NK-92 (cell line): Measurements from ENCODE around the gene JADE2.
"Not testable (repeated sequence)": the region's sequence is repeated elsewhere in the genome, so short reads cannot be mapped to it uniquely, and the experiment has no call there.

Experiments
- DNase-seq: peaks from one replicate; lab custom pipeline; 2025; ENCODE audit not compliant: unreplicated experiment; lab: John Stamatoyannopoulos, UW

Gene JADE2

GRCh38 chr5:134550271-134551214 lies 25.1 kb downstream of the JADE2 start:
- no peak for DNase-seq

DNA sequence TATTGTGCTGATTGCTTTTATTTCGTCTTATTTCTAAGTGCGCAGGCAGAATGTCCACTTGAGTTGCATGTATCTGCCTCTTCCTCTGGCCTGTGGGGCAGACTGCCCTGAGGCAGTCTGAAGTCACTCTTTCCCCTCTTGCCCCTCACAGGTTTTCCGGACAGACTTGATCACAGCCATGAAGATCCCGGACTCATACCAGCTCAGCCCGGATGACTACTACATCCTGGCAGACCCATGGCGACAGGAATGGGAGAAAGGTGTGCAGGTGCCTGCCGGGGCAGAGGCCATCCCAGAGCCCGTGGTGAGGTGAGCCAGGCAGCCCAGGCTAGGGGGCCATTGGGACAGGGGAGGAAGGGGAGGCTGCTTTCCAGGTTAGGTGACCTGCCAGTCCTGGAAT lies 26.4 kb downstream of the JADE2 start:
- no peak for DNase-seq

GRCh38 chr5:134552301-134552700 lies 26.8 kb downstream of the JADE2 start:
- no peak for DNase-seq

GRCh38 chr5:134552716-134553115 lies 27.2 kb downstream of the JADE2 start:
- not testable (repeated sequence) for DNase-seq

- DNase-seq: no peak
Measured at GRCh38 chr5:134553821-134554267, 28.4 kb downstream of the JADE2 start.

- DNase-seq: no peak
Measured at GRCh38 chr5:134554319-134555222, 29.1 kb downstream of the JADE2 start.

- DNase-seq: no peak
Measured at GRCh38 chr5:134555223-134555889, 29.9 kb downstream of the JADE2 start.

DNA sequence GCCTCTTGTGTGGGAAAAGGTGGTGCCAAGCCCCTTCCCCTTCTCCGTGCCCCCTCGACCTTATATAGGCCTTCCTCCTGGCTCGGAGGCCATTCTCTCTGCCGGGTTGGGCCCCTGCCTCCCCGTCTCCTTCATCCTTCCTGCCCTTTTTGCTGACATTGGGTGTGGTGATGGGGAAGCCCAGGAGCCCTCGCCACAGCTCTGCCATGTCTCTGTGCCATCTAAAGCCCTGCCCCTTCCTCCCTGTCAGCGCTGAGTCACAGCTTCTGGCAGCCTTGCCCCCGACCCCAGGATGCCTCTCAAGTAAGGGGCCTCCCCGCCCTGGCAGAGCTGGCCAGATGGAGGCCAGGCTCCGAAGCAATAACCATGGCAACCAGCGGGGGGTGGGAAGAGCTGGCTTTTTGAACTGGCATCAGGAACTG lies 30.4 kb downstream of the JADE2 start:
- no peak for DNase-seq

- not testable (repeated sequence) for DNase-seq
Measured at GRCh38 chr5:134556588-134556987, 31.1 kb downstream of the JADE2 start.

DNA sequence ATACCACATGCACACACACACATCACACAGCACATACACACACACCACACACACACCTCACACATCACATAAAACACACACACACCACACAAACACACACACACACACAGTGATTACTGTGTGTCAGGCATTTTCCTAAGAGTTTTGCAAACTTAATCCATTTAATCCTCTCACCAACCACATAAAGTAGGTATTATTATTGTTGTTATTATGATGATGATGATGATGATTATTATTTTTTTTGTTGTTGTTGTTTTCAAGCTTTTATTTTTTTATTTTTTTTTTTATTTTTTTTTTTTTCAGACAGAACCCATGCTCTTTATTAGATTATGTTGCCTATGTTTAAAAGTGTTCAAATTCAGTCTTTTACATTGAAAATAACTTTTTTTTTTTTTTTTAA lies 31.5 kb downstream of the JADE2 start:
- DNase-seq: no peak

- DNase-seq: no peak
Measured at GRCh38 chr5:134559672-134560071, 34.2 kb downstream of the JADE2 start.

GRCh38 chr5:134560698-134561097 lies 35.2 kb downstream of the JADE2 start:
- DNase-seq: no peak

- DNase-seq: no peak
Measured at GRCh38 chr5:134561871-134562296, 36.4 kb downstream of the JADE2 start.

DNA sequence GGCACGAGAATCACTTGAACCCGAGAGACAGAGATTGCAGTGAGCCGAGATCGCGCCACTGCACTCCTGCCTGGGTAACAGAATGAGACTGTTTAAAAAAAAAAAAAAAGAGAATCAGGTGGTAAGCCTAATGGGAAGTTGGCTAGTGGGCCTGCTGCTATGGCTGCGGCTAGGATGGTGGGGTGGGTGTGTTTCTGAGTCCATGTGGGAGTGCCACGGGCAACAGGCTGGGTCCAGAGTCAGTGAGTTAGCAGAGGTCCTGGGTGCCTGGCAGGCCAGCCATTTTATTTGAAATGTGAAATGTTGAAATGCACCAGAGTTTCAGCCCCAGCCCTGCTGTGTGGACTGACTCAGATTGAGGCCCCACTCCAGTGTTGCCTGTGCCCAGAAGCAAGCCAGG lies 37.8 kb downstream of the JADE2 start:
- DNase-seq: no peak

- no peak for DNase-seq
Measured at GRCh38 chr5:134563962-134564361, 38.5 kb downstream of the JADE2 start.

- no peak for DNase-seq
Measured at GRCh38 chr5:134564396-134564795, 38.9 kb downstream of the JADE2 start.

DNA sequence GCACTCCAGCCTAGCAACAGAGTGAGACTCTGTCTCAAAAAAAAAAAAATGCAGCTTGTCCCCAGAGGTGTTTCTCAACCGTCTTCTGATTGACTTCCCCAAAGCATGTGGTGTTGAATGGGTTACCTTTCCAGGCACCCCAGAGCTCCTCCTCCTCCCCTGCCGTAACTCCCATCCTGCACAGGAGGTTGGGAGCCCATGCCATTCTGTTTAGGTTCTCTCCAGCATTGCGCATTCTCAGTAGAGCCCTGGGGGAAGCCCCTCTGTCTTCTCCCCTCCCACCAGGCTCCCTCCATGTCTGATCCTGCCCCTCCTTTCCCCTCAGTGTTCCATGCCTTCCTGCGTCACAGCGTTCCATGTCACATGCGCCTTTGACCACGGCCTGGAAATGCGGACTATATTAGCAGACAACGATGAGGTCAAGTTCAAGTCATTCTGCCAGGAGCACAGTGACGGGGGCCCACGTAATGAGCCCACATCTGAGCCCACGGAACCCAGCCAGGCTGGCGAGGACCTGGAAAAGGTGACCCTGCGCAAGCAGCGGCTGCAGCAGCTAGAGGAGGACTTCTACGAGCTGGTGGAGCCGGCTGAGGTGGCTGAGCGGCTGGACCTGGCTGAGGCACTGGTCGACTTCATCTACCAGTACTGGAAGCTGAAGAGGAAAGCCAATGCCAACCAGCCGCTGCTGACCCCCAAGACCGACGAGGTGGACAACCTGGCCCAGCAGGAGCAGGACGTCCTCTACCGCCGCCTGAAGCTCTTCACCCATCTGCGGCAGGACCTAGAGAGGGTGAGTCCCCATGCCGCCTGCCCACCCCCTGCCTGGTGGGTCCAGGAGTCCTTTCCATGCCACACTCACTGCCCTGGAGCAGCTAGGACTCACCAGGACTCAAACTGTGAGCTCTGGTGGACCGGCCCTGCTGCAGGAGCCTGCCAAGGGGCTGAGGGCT lies 40.6 kb downstream of the JADE2 start:
- no peak for DNase-seq

- no peak for DNase-seq
Measured at GRCh38 chr5:134566741-134567221, 41.3 kb downstream of the JADE2 start.

DNA sequence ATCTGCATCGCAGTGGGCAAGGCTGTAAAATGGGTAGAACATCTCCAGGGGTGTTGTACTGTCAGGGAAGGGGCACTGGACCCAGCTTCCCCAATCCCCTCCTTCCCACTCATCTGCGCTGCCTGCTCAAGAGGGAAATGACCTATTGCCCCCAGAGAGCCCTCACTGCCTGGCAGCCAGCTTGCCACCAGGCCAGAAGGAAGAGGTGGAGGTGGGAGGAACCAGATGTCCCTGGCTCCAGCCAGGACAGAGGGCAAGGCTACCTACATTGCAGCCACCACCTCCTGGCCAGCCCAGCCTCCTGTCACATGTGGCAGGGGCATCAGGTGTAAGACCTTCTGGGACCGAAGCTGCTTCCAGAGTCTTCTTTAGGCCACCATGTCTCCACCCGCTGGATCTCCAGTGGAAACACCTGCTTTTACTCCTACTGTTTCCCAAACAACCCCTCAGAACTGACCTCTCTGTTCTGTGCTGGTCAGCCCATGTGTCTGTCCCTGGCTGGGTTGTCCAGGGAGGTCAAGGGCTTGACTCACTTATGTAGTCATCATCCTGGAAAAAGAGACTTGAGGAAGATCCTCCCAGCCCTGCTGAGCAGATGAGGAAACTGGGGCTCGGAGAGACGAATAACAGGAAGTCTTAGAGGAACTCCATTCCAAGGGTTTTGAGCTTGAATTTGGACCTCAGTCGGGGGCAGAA lies 42.3 kb downstream of the JADE2 start:
- no peak for DNase-seq
